SU-DHL-6 (cell line): Measurements from ENCODE around the gene COMT.

ENCODE experiments used
- H2AFZ ChIP-seq: fragments of 200-600 bp; sonication (generic); 2 replicates; pipeline ENCODE4 v1.6.1; 2014; ENCODE audit warnings: low read depth, mild to moderate bottlenecking, moderate library complexity, mixed read lengths, antibody characterized with exemption, low read length; ENCODE audit not compliant: severe bottlenecking
- H3F3A ChIP-seq: fragments of 200-600 bp; shearing (Covaris generic); 2 replicates; pipeline ENCODE4 v1.6.0; 2016; ENCODE audit warnings: antibody characterized with exemption, mild to moderate bottlenecking; ENCODE audit not compliant: insufficient read depth
- H3K27ac ChIP-seq: fragments of 200-600 bp; sonication (generic); 2 replicates; pipeline ENCODE4 v1.5.1; 2016; ENCODE audit warnings: low read depth, mild to moderate bottlenecking, low read length, moderate library complexity, mixed read lengths
- H3K27me3 ChIP-seq: fragments of 200-600 bp; sonication (generic), shearing (Covaris generic); 2 replicates; pipeline ENCODE4 v1.6.0; 2014; ENCODE audit warnings: mild to moderate bottlenecking, low read length
- H3K36me3 ChIP-seq: fragments of 200-600 bp; sonication (generic); 2 replicates; pipeline ENCODE4 v1.6.1; 2014; ENCODE audit warnings: mild to moderate bottlenecking, low read length, mixed read lengths
- H3K4me2 ChIP-seq: fragments of 300-600, 200-600 bp; shearing (Covaris generic), sonication (generic); 2 replicates; pipeline ENCODE4 v1.6.0; 2014; ENCODE audit warnings: low read length, low read depth, mild to moderate bottlenecking; ENCODE audit not compliant: poor library complexity, severe bottlenecking
- H3K4me3 ChIP-seq: fragments of 200-600 bp; sonication (generic); 2 replicates; pipeline ENCODE4 v1.5.1; 2014; ENCODE audit warnings: antibody characterized with exemption, low read length, mild to moderate bottlenecking, mixed read lengths; ENCODE audit not compliant: insufficient read depth, poor library complexity, severe bottlenecking
- H3K79me2 ChIP-seq: fragments of 200-600 bp; sonication (generic); 2 replicates; pipeline ENCODE4 v1.6.1; 2014; ENCODE audit warnings: mild to moderate bottlenecking, low read length, moderate library complexity; ENCODE audit not compliant: insufficient read depth
- H3K9ac ChIP-seq: fragments of 200-600 bp; sonication (generic); 2 replicates; pipeline ENCODE4 v1.7.0; 2014; ENCODE audit warnings: mild to moderate bottlenecking, low read length
- H3K9me2 ChIP-seq: fragments of 200-600 bp; sonication (generic); replicated peaks from 2 replicates; pipeline ENCODE4 v1.6.1; 2014; ENCODE audit warnings: low read length; ENCODE audit not compliant: insufficient read depth
- H3K9me3 ChIP-seq: fragments of 200-600 bp; sonication (generic); 2 replicates; pipeline ENCODE4 v1.6.1; 2014; ENCODE audit warnings: low read length, mixed read lengths; ENCODE audit not compliant: insufficient read depth
- H4K20me1 ChIP-seq: fragments of 200-600 bp; sonication (generic); 2 replicates; pipeline ENCODE4 v1.6.1; 2014; ENCODE audit warnings: low read depth, mild to moderate bottlenecking, antibody characterized with exemption, low read length, moderate library complexity, mixed read lengths
- EZH2phosphoT487 ChIP-seq: fragments of 200-600 bp; sonication (generic), shearing (Covaris generic); conservative IDR thresholded peaks from 2 replicates; pipeline ENCODE4 v1.6.1; 2018; ENCODE audit warnings: mild to moderate bottlenecking, antibody characterized with exemption, low read length, moderate library complexity, mixed read lengths
- TF ChIP-seq, protein P1 (sequence below): fragments of 200-600 bp; sonication (generic); IDR thresholded peaks from one replicate; pipeline ENCODE4 v1.5.1; 2017; ENCODE audit warnings: antibody characterized with exemption, mild to moderate bottlenecking, low read length, moderate library complexity; ENCODE audit not compliant: insufficient read depth, poor library complexity, severe bottlenecking

Gene COMT

DNA sequence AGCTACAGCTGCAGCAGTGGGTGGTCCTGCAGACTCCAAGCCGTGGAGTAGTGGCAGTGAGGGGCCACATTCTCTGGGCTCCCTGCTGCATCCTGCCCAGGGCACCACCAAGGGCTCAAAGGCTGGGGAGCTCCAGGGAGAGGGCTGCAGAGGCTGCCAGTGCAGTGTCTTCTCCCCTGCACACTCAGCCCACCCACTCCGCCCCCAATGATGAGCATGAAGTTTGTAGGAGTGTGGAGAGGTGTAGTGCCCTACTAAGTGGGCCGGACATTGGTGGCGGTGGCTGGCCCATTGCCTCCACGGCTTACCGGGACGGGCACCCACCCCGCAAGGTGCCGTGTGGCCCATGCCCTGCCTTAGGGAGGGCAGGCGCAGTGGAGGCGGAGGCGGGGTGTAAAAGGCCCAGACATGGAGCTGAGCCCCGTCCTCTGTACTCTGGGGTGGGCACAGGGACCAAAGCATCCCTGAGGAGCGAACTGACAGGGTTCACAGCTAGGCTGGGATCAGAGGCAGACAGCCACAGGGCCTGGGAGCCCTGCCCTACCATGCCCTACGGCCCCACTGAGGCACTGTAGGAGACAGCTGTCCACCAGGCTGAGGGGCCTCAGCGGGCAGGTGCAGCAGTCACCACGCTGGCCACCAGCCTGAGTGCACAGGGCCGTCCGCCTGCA, 56.1 kb downstream of the COMT start:
- H3K79me2 ChIP-seq = no peaks in the 10 kb centered on the region
- no peaks in the 10 kb centered on the region for H4K20me1 ChIP-seq
- no peak overlapping the region for H3K9ac ChIP-seq
- no peaks in the 10 kb centered on the region for H3K27me3 ChIP-seq
- H3F3A ChIP-seq = no peaks in the 10 kb centered on the region
- H3K9me2 ChIP-seq = no peaks in the 10 kb centered on the region
- no peaks in the 10 kb centered on the region for H3K9me3 ChIP-seq
- no peak overlapping the region for H2AFZ ChIP-seq
- no peaks in the 10 kb centered on the region for H3K36me3 ChIP-seq
- H3K27ac ChIP-seq = no peak overlapping the region
- H3K4me3 ChIP-seq = no peak overlapping the region
- no peak overlapping the region for H3K4me2 ChIP-seq
- TF ChIP-seq EZH2phosphoT487 = no peak
- TF ChIP-seq, protein P1, sequence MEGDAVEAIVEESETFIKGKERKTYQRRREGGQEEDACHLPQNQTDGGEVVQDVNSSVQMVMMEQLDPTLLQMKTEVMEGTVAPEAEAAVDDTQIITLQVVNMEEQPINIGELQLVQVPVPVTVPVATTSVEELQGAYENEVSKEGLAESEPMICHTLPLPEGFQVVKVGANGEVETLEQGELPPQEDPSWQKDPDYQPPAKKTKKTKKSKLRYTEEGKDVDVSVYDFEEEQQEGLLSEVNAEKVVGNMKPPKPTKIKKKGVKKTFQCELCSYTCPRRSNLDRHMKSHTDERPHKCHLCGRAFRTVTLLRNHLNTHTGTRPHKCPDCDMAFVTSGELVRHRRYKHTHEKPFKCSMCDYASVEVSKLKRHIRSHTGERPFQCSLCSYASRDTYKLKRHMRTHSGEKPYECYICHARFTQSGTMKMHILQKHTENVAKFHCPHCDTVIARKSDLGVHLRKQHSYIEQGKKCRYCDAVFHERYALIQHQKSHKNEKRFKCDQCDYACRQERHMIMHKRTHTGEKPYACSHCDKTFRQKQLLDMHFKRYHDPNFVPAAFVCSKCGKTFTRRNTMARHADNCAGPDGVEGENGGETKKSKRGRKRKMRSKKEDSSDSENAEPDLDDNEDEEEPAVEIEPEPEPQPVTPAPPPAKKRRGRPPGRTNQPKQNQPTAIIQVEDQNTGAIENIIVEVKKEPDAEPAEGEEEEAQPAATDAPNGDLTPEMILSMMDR = no peak

- TF ChIP-seq, protein P1 = no peak
- TF ChIP-seq EZH2phosphoT487 = no peak
- Histone ChIP-seq H3F3A (no peaks in the 10 kb centered on the region), H3K4me2 (no peak overlapping the region), H3K9me2 (no peaks in the 10 kb centered on the region), H3K9ac (no peak overlapping the region), H3K27me3 (no peaks in the 10 kb centered on the region), H4K20me1 (no peaks in the 10 kb centered on the region), H3K36me3 (no peaks in the 10 kb centered on the region), H3K27ac (no peak overlapping the region), H3K79me2 (no peaks in the 10 kb centered on the region), H2AFZ (no peak overlapping the region), H3K4me3 (no peak overlapping the region), H3K9me3 (no peaks in the 10 kb centered on the region)
These were observed 56.8 kb downstream of the COMT start for GRCh38 chr22:19998232-19998951.

DNA sequence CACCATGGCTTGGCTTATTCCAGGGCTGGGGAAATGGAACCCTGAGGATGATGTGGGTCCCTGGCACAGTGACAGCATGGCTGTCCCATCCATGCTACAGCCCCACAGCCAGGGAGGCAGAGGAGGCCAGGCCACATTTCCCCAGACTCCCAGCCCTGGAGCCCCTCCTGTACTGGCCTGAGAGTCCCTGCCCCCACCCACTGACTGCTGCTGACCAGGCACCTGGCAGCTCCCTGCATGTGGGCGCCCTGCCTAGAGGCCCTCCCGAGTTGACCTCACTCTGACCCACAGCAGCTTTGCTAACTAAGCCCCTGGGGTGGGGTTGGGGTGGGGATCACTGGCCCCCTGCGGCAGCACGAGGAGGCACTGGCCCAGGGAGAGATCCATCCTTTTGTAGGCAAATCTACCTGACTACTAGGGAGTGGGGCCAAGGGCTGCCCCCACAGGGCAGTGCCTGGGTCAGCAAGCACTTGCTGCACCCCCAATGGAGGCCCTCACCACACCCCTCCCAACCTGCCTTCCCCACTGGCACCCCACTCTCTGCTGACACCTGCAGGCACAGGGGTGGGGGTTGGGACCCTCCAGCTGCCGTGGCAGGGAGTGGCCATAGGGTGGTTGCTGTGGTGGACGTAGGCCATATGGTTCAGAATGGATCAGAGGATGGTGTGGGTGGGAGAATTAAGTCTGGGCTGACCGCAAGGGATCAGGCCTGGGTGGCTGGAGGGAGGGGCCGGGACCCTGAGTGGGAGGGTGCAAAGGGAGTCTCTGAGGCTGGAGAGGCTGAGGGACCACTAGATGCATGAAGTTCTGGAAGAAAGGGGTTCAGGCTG, 57.6 kb downstream of the COMT start:
- Histone ChIP-seq H3K9ac (no peak overlapping the region), H3K27ac (no peak overlapping the region), H2AFZ (no peak overlapping the region), H3K9me2 (no peaks in the 10 kb centered on the region), H3K79me2 (no peaks in the 10 kb centered on the region), H4K20me1 (no peaks in the 10 kb centered on the region), H3K9me3 (no peaks in the 10 kb centered on the region), H3F3A (no peaks in the 10 kb centered on the region), H3K4me3 (no peak overlapping the region), H3K4me2 (no peak overlapping the region), H3K27me3 (no peaks in the 10 kb centered on the region), H3K36me3 (no peaks in the 10 kb centered on the region)
- TF ChIP-seq EZH2phosphoT487 = no peak
- TF ChIP-seq, protein P1 = no peak
